ENCODE measurements around the gene UQCRH.

DNA sequence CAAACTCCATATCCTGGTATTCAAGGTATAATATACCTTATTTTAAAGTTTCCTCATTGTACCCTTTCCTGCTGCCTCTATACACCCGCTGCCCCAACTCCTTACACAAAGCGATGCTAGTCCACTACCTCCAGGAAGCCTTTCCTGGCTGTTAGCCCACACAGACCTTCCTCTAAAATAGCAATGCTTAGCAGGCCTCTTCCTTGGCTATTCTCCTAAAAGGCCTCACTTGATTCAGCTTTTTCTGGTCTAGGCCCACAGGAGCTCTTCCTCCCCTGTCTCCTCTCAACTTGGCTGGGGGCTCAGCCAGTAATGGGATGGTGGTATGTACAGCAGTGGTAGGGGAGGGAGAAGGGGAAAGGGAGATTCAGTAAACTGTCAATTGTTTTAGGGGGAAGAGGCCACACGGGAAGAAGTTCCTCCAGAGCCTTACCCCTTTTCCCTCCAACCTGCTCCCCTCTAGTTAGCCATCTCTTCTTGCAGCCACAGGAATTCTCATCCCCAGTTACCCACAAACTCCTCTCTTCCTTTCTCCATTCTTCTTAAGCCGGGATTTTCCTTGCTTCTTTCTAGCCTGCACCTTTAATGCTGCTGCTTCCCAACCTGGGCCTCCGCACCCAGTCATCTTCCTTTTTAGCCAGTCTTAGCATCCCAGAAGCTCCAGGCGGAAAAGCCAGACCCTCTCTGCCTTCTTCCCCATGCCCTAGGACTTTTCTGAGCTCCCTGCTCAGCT lies 2.7 kb upstream of the UQCRH start:
- TF ChIP-seq, protein P1, sequence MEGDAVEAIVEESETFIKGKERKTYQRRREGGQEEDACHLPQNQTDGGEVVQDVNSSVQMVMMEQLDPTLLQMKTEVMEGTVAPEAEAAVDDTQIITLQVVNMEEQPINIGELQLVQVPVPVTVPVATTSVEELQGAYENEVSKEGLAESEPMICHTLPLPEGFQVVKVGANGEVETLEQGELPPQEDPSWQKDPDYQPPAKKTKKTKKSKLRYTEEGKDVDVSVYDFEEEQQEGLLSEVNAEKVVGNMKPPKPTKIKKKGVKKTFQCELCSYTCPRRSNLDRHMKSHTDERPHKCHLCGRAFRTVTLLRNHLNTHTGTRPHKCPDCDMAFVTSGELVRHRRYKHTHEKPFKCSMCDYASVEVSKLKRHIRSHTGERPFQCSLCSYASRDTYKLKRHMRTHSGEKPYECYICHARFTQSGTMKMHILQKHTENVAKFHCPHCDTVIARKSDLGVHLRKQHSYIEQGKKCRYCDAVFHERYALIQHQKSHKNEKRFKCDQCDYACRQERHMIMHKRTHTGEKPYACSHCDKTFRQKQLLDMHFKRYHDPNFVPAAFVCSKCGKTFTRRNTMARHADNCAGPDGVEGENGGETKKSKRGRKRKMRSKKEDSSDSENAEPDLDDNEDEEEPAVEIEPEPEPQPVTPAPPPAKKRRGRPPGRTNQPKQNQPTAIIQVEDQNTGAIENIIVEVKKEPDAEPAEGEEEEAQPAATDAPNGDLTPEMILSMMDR (IDR thresholded peaks at IDR 0.05; ENCODE audit: low read length) = no peak
- no peak for TF ChIP-seq EZH2 (IDR thresholded peaks at IDR 0.05; ENCODE audit: borderline replicate concordance, low read length)
